HG02885 (cell line): ENCODE measurements around the gene CCNB3.

ENCODE experiments used
- ATAC-seq: cut with Tn5 transposase; IDR thresholded peaks from one replicate; pipeline ENCODE4 v1.9.1; 2021; ENCODE audit warnings: mild to moderate bottlenecking; ENCODE audit not compliant: unreplicated experiment, poor library complexity

Gene CCNB3

DNA sequence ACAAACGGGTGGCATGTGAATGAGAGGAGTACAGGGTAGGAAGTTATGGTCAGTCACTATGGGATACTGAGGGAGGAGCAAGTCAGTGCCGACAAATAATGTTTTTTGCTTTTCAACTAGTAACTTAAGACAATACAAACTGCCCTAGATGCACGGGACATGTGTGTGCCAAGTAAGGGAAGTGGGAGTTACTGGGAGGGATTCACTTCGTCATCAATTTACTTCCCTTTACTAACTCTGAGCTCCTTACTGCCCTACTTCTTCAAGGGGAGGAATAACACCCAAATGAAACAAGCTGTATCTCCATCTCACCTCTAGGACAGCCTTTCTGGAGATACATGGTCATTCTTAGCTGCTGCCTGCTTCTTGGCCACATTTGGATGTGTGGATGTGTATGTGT, 168.4 kb downstream of the CCNB3 start:
- ATAC-seq: no peak

DNA sequence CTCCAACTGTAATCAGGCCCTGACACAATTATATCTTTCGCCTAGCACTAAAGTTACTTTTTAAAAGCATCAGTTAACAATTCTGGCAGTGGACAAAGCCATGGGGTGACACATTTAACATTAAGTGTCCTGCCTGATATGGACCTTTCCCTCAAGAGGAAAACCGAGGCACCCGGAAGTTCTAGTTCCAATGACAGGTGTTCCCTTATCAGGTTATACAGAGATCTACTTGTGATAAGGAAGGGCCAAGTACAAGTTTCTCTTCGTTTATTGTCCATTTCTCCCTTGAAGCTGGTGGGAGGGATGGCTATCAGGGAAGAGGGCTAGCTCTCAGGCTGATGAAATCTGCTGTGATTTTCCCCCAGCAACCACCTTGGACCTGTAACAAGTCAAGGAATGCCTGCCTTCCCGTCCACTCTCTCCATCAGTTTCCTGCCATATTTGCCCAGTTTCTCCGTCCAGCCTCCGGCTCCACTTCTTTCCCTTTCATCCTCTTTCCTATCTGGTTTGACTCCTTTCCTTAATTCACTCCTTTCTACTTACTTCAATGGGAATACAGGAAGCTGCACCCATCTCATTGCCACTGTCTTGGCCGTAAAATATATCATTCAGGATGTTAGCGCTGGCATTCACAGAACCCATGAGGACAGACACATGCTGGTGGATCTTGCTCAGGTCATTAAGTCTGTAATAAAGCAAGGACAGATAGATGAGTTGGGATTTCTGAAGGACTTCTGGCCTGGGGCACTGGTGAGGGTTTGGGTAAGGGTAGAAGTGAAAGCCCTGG, 171.1 kb downstream of the CCNB3 start:
- no peak for ATAC-seq

DNA sequence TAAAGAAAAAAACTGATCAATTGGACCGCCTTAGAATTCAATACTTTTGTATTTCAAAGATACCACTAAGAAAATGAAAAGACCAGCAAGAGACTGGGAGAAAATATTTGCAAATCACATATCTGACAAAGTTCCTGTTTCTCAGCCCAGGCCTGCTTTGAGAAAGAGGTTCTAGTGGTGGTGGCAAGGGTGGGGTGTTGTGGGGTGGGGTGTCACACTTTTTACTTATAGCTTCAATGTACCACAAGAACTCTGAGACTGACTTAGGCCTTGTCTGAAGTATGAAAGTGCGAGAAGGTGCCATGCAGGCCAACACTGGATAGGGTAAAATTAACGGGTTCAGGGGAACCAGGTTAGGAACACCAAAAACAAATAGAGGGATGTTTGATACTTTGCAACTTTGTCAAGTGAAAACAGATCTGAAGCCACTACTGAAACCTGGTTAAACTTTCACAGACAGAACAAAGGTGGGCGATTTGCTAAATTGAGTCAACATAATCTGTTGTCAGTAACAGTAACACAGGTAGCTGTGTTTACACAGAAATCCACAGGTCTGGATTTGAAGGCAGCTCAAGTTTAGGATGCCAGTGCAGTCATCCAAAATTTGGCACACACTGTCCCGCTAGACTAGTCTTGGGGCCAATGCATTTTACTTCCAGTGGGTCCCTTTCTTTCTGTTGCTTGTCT, 177.3 kb downstream of the CCNB3 start:
- ATAC-seq: no peak

DNA sequence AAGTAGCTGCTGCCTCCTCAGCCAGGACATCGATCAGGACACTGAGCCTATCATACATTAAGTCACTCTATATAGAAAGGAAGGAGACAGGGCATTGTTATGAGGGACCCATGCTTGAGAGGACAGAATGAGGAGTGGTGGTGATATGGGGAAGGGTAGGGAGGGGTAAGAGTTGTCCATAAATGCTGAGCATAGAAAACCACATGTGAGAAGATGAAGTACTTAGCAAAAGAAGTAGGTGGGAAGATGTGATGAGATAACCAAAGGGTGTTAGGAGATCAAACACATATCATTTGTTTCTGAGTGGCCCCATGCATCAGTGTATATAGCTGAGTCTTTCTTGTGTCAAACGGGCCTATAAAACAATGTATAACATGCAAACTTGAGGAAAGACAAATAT, 182.0 kb downstream of the CCNB3 start:
- ATAC-seq: no peak

DNA sequence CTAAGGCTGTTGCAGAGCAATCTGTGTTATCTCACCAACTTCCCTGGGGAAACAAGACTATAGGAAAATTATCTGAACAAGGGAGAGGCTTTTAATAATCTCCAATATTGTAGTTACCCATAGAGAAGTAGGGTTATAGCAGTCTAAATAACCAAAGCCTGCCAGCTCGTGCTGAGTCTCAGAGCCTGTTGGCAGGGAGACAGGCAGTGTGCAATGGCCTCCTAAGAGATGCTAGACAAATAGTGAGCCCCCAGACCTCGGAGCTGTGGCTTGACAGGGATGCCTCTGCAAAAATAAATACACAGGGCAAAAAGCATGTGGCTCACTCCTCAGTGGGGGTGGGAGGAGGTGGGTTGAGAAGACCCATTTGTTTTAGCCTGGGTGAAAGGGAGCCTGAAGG, 189.3 kb downstream of the CCNB3 start:
- no peak for ATAC-seq
